HCT116 (cell line): ENCODE results near the gene C19orf25.

Experiments
- EZH2 ChIP-seq: fragments of 200-600 bp; sonication (generic); IDR thresholded peaks from 2 replicates; pipeline ENCODE4 v1.6.1; 2017; ENCODE audit warnings: antibody characterized with exemption, mixed run types
- TF ChIP-seq, protein P1 (sequence below), 3 experiments: fragments of 200-600 bp in 1 of 3; sonication (generic) in 1 of 3; IDR thresholded peaks in 2 of 3; conservative IDR thresholded peaks in 1 of 3; 2 replicates each; pipeline ENCODE4 v1.5.1; 2012 to 2017; ENCODE audit warnings: low read depth in 2 of 3, low read length in 2 of 3, antibody characterized with exemption in 1 of 3, borderline replicate concordance in 1 of 3, control low read depth in 1 of 3, mild to moderate bottlenecking in 1 of 3, mixed read lengths in 1 of 3, mixed run types in 1 of 3, moderate library complexity in 1 of 3; ENCODE audit not compliant: insufficient read depth in 1 of 3

DNA sequence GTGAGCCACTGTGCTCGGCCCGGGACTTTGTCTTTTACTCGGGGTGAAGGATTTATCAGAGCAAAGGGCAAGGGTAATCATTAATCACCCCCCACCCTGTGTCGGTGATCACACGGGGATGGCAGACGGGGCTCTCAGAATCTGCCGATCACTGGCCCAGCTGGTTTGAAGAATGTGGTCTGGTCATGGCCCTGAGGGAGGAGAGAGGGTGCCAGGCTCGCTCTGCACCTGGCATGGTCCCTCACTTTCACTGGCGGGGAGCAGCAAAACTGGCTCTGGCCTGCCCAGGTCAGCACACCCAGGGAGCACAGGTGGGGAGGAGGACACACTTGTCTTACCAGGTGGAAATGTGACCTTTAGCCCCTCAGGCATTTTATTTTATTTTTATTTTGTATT lies 22.2 kb upstream of the C19orf25 start:
- TF ChIP-seq, protein P1, sequence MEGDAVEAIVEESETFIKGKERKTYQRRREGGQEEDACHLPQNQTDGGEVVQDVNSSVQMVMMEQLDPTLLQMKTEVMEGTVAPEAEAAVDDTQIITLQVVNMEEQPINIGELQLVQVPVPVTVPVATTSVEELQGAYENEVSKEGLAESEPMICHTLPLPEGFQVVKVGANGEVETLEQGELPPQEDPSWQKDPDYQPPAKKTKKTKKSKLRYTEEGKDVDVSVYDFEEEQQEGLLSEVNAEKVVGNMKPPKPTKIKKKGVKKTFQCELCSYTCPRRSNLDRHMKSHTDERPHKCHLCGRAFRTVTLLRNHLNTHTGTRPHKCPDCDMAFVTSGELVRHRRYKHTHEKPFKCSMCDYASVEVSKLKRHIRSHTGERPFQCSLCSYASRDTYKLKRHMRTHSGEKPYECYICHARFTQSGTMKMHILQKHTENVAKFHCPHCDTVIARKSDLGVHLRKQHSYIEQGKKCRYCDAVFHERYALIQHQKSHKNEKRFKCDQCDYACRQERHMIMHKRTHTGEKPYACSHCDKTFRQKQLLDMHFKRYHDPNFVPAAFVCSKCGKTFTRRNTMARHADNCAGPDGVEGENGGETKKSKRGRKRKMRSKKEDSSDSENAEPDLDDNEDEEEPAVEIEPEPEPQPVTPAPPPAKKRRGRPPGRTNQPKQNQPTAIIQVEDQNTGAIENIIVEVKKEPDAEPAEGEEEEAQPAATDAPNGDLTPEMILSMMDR (IDR thresholded peaks at IDR 0.05 in 2 of 3, conservative IDR thresholded peaks at IDR 0.05 in 1 of 3; ENCODE audit: borderline replicate concordance in 1 of 3, insufficient read depth in 1 of 3, low read depth in 2 of 3, low read length in 2 of 3): no peak
- TF ChIP-seq EZH2: no peak
